GM18870 (cell line): ENCODE results near the gene TBX10.
A peak's percentile ranks its signal among the peaks of the same experiment; 100 is the strongest.

Experiments
- ATAC-seq: cut with Tn5 transposase; IDR thresholded peaks from one replicate; pipeline ENCODE4 v1.9.1; 2021; ENCODE audit warnings: moderate library complexity; ENCODE audit not compliant: unreplicated experiment

Gene TBX10

GRCh38 chr11:67617243-67617953, 22.2 kb downstream of the TBX10 start:
- ATAC-seq = no peak

- no peak for ATAC-seq
These were observed 22.9 kb downstream of the TBX10 start for GRCh38 chr11:67616431-67617242.

- ATAC-seq = no peak
These were observed 23.7 kb downstream of the TBX10 start for GRCh38 chr11:67615728-67616430.

DNA sequence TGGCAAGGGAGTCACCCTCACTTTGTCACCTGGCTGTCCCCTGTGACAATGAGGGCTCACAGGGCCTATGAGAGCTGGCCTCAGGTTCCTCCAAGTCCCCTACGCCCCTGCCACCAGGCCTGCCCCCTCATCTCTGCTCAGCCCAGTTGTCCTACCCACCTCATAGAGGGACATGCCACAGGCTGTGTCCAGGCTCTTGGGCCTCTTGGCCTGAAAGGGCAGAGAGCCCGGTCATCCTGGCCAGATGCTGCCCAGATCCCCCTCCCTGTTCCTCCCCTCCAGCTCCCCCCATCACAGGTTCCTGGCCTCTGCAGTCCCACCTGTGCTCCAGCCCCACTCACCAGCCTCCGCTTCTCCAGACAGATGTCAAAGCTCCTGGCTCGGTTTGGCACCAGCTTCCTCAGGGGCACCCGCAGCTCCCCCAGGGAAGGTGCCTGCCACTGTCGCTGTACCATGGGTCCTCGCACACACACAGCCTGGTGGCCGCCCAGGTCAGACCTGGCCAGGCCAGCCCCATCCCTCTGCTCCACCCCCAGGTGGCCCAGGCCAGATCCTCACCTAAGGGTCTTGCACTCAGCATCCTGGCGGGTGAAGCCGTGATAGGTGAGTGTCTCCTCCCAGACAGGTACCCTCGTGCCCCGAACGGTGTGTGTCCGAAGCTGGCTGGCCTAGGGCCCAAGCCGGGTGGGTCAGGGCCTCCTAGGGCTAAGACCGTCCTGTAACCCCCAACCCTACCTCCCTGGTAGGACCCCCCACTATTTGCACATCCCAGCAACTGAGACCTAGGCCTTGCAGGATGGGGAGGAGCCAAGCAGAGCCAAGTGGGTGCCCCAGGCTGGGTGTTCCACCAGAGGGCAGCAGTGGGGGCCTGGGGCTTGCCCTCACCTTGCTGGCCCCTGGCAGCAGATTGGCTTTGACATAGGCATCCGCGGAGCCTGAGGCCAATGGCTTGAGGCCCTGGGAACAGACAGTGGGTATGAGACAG, 24.5 kb downstream of the TBX10 start:
- no peak for ATAC-seq

GRCh38 chr11:67613960-67614715, 25.4 kb downstream of the TBX10 start:
- peak; percentile 68 for ATAC-seq

GRCh38 chr11:67613313-67613959, 26.1 kb downstream of the TBX10 start:
- ATAC-seq = no peak

DNA sequence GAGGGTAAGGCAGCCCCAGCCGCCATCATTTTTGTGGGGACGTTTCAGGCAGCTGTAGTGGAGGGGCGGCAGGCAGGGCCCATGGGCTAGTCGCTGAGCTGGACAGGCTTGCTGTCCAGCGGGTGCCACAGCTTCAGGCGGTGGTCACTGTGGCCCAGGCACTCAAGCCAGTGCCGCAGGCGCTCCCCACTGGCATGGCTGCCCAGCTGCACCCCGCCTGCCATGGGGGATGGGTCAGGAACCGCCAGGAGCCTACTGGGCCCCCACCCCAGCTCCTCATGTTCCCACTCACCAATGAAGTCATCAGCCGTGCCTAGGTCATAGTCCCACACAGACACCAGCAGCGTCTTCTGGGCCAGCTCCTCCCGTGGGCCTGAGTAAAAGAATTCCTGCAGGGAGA, 26.8 kb downstream of the TBX10 start:
- ATAC-seq = no peak

DNA sequence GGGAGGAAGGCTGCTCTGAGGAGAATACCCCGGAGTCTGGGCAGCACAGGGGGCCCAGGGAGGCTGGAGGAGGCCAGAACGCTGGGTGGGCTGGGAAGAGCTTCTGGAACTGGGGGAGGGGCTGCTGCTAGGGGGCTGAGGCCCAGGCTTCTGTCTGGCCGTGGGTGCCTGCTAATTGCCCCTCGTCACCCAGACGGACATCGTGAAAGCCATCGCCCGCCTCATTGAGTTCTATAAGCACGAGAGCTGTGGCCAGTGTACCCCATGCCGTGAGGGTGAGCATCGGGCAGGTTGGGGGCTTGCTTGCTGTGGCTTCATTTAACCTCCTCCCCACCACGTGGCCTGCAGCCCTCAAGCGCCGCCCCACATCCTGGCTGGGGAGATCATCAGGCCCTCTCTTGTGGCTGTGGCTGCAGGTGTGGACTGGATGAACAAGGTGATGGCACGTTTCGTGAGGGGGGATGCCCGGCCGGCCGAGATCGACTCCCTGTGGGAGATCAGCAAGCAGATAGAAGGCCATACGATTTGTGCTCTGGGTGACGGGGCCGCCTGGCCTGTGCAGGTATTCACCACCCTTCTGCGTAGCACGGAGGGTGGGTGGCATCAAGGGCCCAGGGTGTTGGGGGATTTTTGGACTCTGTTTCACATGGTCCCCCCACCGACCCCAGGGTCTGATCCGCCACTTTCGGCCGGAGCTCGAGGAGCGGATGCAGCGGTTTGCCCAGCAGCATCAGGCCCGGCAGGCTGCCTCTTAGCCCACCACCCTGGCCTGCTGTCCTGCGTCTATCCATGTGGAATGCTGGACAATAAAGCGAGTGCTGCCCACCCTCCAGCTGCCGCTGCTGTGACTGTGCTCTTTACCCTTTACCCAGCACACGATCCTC, 27.6 kb downstream of the TBX10 start:
- ATAC-seq = no peak

- ATAC-seq = no peak
These were observed 28.4 kb downstream of the TBX10 start for GRCh38 chr11:67611165-67611564.

GRCh38 chr11:67610302-67610868, 29.2 kb downstream of the TBX10 start:
- no peak for ATAC-seq

DNA sequence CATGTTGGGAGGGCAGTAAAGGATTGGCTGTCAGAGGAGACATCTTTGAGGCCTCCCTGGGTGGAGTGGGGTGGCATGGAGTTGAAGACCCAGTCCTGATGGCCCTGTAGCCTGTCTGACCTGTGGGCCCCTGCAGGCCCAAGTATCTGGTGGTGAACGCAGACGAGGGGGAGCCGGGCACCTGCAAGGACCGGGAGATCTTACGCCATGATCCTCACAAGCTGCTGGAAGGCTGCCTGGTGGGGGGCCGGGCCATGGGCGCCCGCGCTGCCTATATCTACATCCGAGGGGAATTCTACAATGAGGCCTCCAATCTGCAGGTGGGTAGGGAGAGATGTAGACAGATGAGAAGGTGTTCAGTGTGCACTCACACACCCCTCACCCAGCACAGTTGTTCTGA, 30.2 kb downstream of the TBX10 start:
- no peak for ATAC-seq

DNA sequence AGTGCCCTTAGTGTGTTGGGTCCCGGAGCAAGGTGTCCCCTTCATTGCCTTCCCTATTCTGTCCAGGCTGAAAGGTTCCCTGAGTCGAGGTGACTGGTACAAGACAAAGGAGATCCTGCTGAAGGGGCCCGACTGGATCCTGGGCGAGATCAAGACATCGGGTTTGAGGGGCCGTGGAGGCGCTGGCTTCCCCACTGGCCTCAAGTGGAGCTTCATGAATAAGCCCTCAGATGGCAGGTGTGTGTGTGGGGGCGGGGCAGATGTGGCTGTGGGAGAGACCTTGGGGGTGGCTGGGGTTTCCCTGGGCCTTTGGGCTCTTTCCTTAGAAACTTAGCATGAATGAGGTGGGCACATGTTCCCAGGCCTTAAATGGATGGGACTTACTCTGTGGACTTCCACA, 31.1 kb downstream of the TBX10 start:
- ATAC-seq = no peak

DNA sequence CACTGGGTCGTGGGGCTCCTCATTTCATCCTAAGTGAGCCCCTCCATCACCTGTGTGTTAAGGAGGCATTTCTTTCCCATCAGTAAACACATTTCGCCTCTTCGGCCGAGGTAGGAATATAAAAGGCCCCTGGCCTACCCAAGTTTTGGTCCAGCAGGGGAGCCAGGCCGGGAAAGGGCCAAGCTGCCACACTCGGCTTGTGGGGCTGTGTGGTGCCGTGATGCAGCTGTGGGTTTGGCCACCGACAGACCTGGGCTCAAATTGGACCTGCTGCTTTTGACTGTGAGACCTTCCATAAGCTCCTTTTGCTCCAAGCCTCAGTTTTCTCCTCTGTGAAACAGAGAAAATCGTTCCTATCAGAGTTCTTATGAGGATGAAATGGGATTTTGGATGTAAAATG, 32.1 kb downstream of the TBX10 start:
- no peak for ATAC-seq

GRCh38 chr11:67606492-67607295, 32.9 kb downstream of the TBX10 start, which contains the start of gene NDUFV1:
TSS of gene NDUFV1 (plus strand) at chr11:67606936. CDS start at chr11:67607005, 69 bp downstream.
- ATAC-seq = peak; percentile 70

DNA sequence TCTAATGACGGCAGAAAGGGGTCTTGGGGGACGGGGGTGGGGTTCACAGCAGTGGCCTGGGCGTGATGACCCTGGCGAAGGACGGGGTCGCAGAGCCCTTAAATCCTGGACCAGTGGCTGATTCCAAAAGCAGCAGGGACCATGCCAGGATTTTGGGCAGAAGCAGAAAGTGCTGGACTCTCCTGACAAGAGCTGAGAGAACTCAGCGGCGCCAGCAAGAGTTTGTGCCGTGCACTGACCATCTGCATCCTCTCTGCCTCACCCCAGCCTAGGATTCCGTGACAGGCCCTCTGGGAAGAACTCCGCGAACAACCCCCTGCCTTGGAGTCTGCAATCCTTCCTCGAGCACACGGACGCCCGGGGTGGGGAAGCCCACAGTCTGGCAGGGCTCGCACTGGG, 33.5 kb downstream of the TBX10 start:
- ATAC-seq = no peak

- no peak for ATAC-seq
These were observed 34.1 kb downstream of the TBX10 start for GRCh38 chr11:67605231-67606011.
